Motor neuron (in vitro differentiated cells): ENCODE measurements around the gene HTR3B. TPM values are rescaled to one million over a fixed set of nuclear protein-coding genes. Genes with fewer than 3 reads are reported as not detected.

Experiments
- ATAC-seq, 8 experiments: fragments of 200-7000 bp; cut with Tn5 transposase; replicated peaks in 6 of 8; 2 replicates each; pipeline ENCODE4 v1.8.0; 2021; ENCODE audit warnings: mild to moderate bottlenecking in 8 of 8, moderate library complexity in 8 of 8
- H3K27ac ChIP-seq, 2 donors: fragments of 250-450 bp; sonication (Bioruptor Pico); 2 replicates each; pipeline ENCODE4 v1.9.0; 2021; ENCODE audit warnings: antibody characterized with exemption in 2 of 2, mild to moderate bottlenecking in 2 of 2, moderate library complexity in 1 of 2
- H3K4me1 ChIP-seq, 2 donors: fragments of 250-450 bp; sonication (Bioruptor Pico); replicated peaks in 1 of 2; 2 replicates each; pipeline ENCODE4 v1.6.1; 2021; ENCODE audit warnings: antibody characterized with exemption in 2 of 2, mild to moderate bottlenecking in 2 of 2, moderate library complexity in 1 of 2
- H3K4me3 ChIP-seq, 5 donors: fragments of 250-450 bp; sonication (Bioruptor Pico); 2 replicates each; pipeline ENCODE4 v1.9.0; 2021; ENCODE audit warnings: antibody characterized with exemption in 5 of 5, mild to moderate bottlenecking in 5 of 5, moderate library complexity in 4 of 5
- WGBS, 10 experiments: fragments of 450-650 bp; shearing (Covaris generic); methylation state at CpG; one replicate each; pipeline ENCODE4 v1.0.0; 2022; 5-methylcytosine and 5-hydroxymethylcytosine counted together
- in situ Hi-C, 9 experiments: fragments of 400-800 bp; cut with MboI; loops; one replicate each; pipeline ENCODE4 v1.15.0; 2021; ENCODE audit warnings: low sequenced_read_pairs in 9 of 9, low pct_unique_long_range_greater_than_20kb in 2 of 9; ENCODE audit not compliant: unreplicated experiment in 9 of 9
- total RNA-seq, 8 experiments: library from RNA; unstranded; fragments of 300-600 nt; gene quantifications; 2 replicates each; pipeline versions ENCODE4 v1.2.3 to v1.2.4, GENCODE V29; 2022

The HTR3B gene
- total RNA-seq: under 1 TPM in 3 of 8 experiments, not detected in 5; 0.11 to 0.47 (median 0.21) TPM

- H3K4me3 ChIP-seq: no peak within 1 kb of the TSS
- ATAC-seq: peak in 1 of 8 experiments; percentile 5
- WGBS, 10 experiments: 21 to 94% (median 58%) methylated on average over 2 to 6 of the region's 6 CpGs; no CpG with 5 or more reads in 1 of the 10 experiments
- no peak within 1 kb of the TSS for H3K27ac ChIP-seq
- in situ Hi-C loops: no loop called here
- peaks cover 9 to 28% of the 10 kb centered on the region in 2 donors for H3K4me1 ChIP-seq
These were observed at the start of gene HTR3B for GRCh38 chr11:113904379-113905101. Gene HTR3B, plus strand, starts transcription at chr11:113904796. Its CDS starts 138 bp downstream, at chr11:113904934.

GRCh38 chr11:113855803-113856202 lies 48.8 kb upstream of the HTR3B start:
- no peak overlapping the region for H3K4me3 ChIP-seq
- no peak for ATAC-seq
- no peak overlapping the region for H3K27ac ChIP-seq
- in situ Hi-C loops: no loop called here
- 50 to 100% (median 98%) methylated on average over 1 to 6 of the region's 6 CpGs for WGBS, 10 experiments
- no peaks in the 10 kb centered on the region for H3K4me1 ChIP-seq

DNA sequence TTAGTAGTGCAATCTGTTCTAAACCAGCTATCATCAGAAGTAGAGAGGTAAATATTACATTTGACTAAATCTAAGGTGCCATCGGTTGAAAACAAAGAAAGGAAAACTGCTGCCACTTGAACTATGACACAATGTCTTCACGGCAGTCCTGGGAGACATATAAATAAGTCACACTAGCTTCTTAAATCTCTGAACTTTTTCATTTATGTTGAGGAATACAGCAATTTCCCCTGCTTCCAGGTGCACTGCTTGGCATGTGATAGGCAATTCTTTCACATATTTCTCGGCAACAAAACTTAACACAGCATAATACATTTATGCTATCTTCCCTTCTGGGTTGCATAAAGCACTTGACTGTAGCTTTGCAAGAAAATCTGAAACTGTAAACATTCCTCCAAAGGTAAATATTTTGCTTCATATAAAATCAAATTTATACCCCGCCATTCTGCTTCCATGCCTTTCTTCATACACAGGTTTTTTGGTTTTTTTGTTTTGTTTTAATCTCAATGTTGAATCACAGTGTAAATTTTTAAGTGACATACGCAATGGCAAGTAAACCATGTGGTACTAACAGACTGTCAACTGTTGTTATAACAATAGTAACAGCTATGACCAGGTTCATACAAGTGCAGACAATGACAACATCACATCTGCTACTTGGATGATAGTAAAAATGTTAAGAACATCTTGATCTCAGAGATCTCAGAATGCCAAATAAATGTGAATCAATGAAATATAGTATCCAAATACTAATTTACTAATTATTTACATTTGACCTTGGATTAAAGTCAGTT lies 47.4 kb upstream of the HTR3B start:
- Histone ChIP-seq H3K4me1 (no peaks in the 10 kb centered on the region), H3K27ac (no peak overlapping the region), H3K4me3 (no peak overlapping the region)
- in situ Hi-C loops: no loop called here
- WGBS, 10 experiments: 60 to 100% (median 96%) methylated on average over 3 to 5 of the region's 5 CpGs
- peak in 1 of 8 experiments; percentile 36 for ATAC-seq

- in situ Hi-C loops: no loop called here
- Histone ChIP-seq H3K27ac (no peak overlapping the region), H3K4me1 (no peaks in the 10 kb centered on the region), H3K4me3 (no peak overlapping the region)
- ATAC-seq: peak in 1 of 8 experiments; percentile 50
These were observed 44.9 kb upstream of the HTR3B start for GRCh38 chr11:113859665-113860064.

- peak in 4 of 8 experiments; percentile 38 to 83 (median 74) for ATAC-seq
- 0 to 59% (median 38%) methylated on average over 1 to 5 of the region's 5 CpGs; no CpG with 5 or more reads in 2 of the 10 experiments for WGBS, 10 experiments
- no peak overlapping the region for H3K27ac ChIP-seq
- H3K4me1 ChIP-seq: no peaks in the 10 kb centered on the region
- no peak overlapping the region for H3K4me3 ChIP-seq
- in situ Hi-C loops: no loop called here
These were observed 42.2 kb upstream of the HTR3B start for GRCh38 chr11:113862435-113862834.

GRCh38 chr11:113864410-113864809 lies 40.2 kb upstream of the HTR3B start:
- in situ Hi-C loops: no loop called here
- WGBS, 10 experiments: 80 to 100% (median 95%) methylated on average over 1 to 3 of the region's 3 CpGs; no CpG with 5 or more reads in 1 of the 10 experiments
- Histone ChIP-seq H3K27ac (no peak overlapping the region), H3K4me1 (no peaks in the 10 kb centered on the region), H3K4me3 (no peak overlapping the region)
- ATAC-seq: no peak

DNA sequence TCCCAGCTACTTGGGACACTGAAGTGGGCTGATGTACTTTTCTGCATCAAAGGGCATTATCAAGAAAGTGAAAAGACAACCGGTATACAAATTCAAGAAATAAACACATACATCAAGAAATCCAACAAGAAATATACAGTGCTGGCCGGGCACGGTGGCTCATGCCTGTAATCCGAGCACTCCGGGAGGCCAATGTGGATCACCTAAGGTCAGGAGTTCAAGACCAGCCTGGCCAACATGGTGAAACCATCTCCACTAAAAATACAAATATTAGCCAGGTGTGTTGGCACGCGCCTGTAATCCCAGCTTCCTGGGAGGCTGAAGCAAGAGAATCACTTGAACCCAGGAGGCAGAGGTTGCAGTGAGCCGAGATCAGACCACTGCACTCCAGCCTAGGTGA lies 38.7 kb upstream of the HTR3B start:
- 80 to 100% (median 95%) methylated on average over 1 to 8 of the region's 8 CpGs; no CpG with 5 or more reads in 1 of the 10 experiments for WGBS, 10 experiments
- H3K4me1 ChIP-seq: no peaks in the 10 kb centered on the region
- in situ Hi-C loops: no loop called here
- no peak overlapping the region for H3K4me3 ChIP-seq
- no peak overlapping the region for H3K27ac ChIP-seq
- ATAC-seq: no peak

- no peak for ATAC-seq
- in situ Hi-C loops: no loop called here
- no peak overlapping the region for H3K27ac ChIP-seq
- H3K4me3 ChIP-seq: no peak overlapping the region
- WGBS, 10 experiments: 50 to 100% (median 100%) methylated on average over 1 to 3 of the region's 3 CpGs; no CpG with 5 or more reads in 2 of the 10 experiments
- H3K4me1 ChIP-seq: peaks cover 6 to 8% of the 10 kb centered on the region in 2 donors
These were observed 36.6 kb upstream of the HTR3B start for GRCh38 chr11:113867843-113868503.

DNA sequence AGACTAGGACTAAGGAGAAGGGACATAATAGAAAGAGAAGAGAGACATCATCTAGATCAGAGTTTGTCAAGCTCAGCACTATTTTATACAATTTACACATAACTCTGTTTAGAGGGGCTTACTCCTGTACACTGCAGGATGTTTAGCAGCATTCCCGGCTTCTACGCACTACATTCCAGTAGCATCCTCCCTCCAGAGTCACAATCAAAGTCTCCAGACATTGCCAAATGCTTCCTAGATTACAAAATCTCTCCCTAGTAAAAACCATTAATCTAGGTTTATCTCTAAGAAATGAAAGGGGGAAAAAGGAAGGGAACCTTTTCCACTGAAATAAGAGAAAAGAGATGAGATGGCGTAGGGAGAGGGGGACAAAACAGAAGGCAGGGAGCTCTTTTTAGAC lies 33.3 kb upstream of the HTR3B start:
- H3K4me1 ChIP-seq: peaks cover 15 to 22% of the 10 kb centered on the region in 2 donors
- H3K27ac ChIP-seq: no peak overlapping the region
- in situ Hi-C loops: no loop called here
- 81 to 100% (median 100%) methylated on average over 1 to 3 of the region's 3 CpGs; no CpG with 5 or more reads in 2 of the 10 experiments for WGBS, 10 experiments
- no peak for ATAC-seq
- H3K4me3 ChIP-seq: no peak overlapping the region

DNA sequence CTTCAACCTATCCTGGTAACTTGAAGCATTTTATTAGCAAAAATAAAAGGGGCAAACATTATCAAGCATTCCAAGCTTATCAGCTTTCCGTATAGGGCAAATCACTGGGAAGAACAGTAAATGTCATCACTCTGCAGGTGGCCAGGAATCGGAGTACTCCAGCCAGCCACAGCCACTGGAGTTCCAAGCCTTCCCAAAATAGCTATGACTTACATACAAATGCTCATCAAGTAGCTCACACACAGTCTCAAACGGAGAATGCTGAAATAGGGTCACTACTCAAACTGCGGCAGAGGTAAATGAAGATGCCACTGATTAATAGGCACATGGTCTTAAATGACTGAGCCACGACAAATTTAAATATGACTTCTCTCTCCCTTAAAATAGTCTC lies 31.4 kb upstream of the HTR3B start:
- Histone ChIP-seq H3K27ac (no peak overlapping the region), H3K4me3 (peak overlapping the region in 4 of 5 donors; percentile 4 to 84 (median 17)), H3K4me1 (peaks cover 28 to 29% of the 10 kb centered on the region in 2 donors)
- in situ Hi-C loops: no loop called here
- 6 to 67% (median 29%) methylated on average over 1 to 5 of the region's 5 CpGs; no CpG with 5 or more reads in 1 of the 10 experiments for WGBS, 10 experiments
- no peak for ATAC-seq

GRCh38 chr11:113874096-113874495 lies 30.5 kb upstream of the HTR3B start:
- no peak for ATAC-seq

GRCh38 chr11:113874581-113875233 lies 29.9 kb upstream of the HTR3B start:
- H3K4me3 ChIP-seq: peak overlapping the region; percentile 68 to 93 (median 84)
- ATAC-seq: peak in 3 of 8 experiments; percentile 21 to 39 (median 31)
- in situ Hi-C loops: loop anchor here in 3 of 9 experiments (25.0 kb wide), 1 partner anchor 388 kb away; no protein-coding TSS in a partner anchor
- H3K27ac ChIP-seq: peak overlapping the region in 1 of 2 donors; percentile 82
- peaks cover 28 to 29% of the 10 kb centered on the region in 2 donors for H3K4me1 ChIP-seq
- 0 to 50% (median 9%) methylated on average over 1 to 11 of the region's 19 CpGs for WGBS, 10 experiments

More at GRCh38 chr11:113874096-113874495, 30.5 kb upstream of the HTR3B start:
- 61 to 100% (median 96%) methylated on average over 1 to 9 of the region's 19 CpGs; no CpG with 5 or more reads in 6 of the 10 experiments for WGBS, 10 experiments
- in situ Hi-C loops: no loop called here
- Histone ChIP-seq H3K4me3 (peak overlapping the region; percentile 68 to 93 (median 84)), H3K27ac (no peak overlapping the region), H3K4me1 (peaks cover 28 to 29% of the 10 kb centered on the region in 2 donors)
